Measurements from ENCODE around the gene HMHB1.

GRCh38 chr5:143796125-143796524 is 15.8 kb upstream of the HMHB1 start:
- TF ChIP-seq EZH2 (IDR thresholded peaks at IDR 0.05; ENCODE audit: low read length, missing control alignments) (no peak), CTCF (conservative IDR thresholded peaks at IDR 0.05 in 1 of 2, IDR thresholded peaks at IDR 0.05 in 1 of 2; ENCODE audit: low read depth in 1 of 2, low read length in 2 of 2) (no peak)

Measured in fibroblast of lung (primary cell).